ENCODE measurements around the gene RAB3GAP2. TPM values are rescaled to one million over a fixed set of nuclear protein-coding genes. Genes with fewer than 3 reads are reported as not detected.
"Not testable (repeated sequence)": the region's sequence is repeated elsewhere in the genome, so short reads cannot be mapped to it uniquely, and the experiment has no call there.

The RAB3GAP2 gene
- total RNA-seq, 1 donor from 2014 or later, result 51.2 TPM

DNA sequence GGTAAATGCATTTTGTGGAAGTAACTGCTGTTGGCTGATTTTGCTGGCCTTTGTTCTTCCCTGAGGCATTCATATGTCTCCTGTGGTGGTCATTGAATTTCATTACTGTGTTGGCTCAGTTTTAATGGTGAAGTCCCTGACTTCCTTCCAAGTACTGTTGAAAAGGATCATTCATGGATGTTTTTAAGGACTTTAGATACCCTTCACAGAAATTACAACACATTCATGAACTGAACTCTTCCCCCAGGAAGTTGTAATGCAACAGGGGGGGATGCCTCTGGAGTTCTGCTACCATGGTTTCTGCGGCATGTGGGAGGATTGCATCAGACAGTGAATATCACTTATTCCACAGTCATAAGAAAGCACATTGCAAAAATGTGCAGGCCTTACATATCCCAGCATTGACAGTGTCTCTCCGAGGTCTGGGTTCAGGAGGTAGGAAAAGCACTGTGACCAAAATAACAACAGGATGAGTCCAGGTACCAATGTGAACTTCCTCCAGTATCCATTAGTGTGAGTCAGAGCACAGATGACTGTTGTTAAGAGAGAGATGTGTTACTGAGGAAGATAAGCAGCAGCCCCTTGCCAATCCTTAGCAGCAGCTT is 2.1 kb upstream of the RAB3GAP2 start:
- H3K36me3 Mint-ChIP-seq, result no peaks in the 10 kb centered on the region
- TF ChIP-seq, protein P1, sequence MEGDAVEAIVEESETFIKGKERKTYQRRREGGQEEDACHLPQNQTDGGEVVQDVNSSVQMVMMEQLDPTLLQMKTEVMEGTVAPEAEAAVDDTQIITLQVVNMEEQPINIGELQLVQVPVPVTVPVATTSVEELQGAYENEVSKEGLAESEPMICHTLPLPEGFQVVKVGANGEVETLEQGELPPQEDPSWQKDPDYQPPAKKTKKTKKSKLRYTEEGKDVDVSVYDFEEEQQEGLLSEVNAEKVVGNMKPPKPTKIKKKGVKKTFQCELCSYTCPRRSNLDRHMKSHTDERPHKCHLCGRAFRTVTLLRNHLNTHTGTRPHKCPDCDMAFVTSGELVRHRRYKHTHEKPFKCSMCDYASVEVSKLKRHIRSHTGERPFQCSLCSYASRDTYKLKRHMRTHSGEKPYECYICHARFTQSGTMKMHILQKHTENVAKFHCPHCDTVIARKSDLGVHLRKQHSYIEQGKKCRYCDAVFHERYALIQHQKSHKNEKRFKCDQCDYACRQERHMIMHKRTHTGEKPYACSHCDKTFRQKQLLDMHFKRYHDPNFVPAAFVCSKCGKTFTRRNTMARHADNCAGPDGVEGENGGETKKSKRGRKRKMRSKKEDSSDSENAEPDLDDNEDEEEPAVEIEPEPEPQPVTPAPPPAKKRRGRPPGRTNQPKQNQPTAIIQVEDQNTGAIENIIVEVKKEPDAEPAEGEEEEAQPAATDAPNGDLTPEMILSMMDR (conservative IDR thresholded peaks at IDR 0.05), result no peak
- H3K9me3 Mint-ChIP-seq, result no peaks in the 10 kb centered on the region
- H3K4me1 Mint-ChIP-seq (ENCODE audit: unreplicated experiment), result no peaks in the 10 kb centered on the region
- peaks cover 25% of the 10 kb centered on the region for H3K27me3 Mint-ChIP-seq
- H3K4me3 Mint-ChIP-seq, result no peak overlapping the region
- no peak overlapping the region for H3K27ac Mint-ChIP-seq
- no peak for DNase-seq (ENCODE audit: extremely low spot score, unreplicated experiment)

GRCh38 chr1:220272841-220273090 is 513 bp upstream of the RAB3GAP2 start:
- Mint-ChIP-seq H3K27me3 (peaks cover 19% of the 10 kb centered on the region), H3K36me3 (peaks cover 9% of the 10 kb centered on the region), H3K4me1 (ENCODE audit: unreplicated experiment) (no peaks in the 10 kb centered on the region), H3K27ac (no peak overlapping the region), H3K9me3 (no peaks in the 10 kb centered on the region), H3K4me3 (no peak overlapping the region)
- no peak for DNase-seq (ENCODE audit: extremely low spot score, unreplicated experiment)
- TF ChIP-seq, protein P1 (conservative IDR thresholded peaks at IDR 0.05), result no peak

DNA sequence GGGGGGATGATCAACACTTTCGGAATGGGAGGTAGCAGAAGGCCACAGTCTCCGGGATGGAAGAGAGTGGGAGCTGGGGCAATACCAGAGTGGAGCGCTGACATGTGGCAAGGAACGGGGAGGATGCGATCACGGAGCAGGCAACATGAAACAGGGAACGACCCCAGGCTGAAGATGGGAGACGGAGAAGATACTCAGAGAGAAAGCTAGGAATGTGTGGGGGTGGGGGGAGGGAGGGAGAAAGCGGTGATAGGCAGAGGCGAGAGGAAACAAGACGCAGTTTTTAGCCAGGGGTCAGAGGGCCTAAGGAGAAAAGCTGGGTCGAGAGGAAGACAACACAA is 577 bp downstream of the RAB3GAP2 start:
- TF ChIP-seq, protein P1 (conservative IDR thresholded peaks at IDR 0.05), result no peak
- Mint-ChIP-seq H3K4me3 (no peak overlapping the region), H3K27ac (no peak overlapping the region), H3K36me3 (peaks cover 19% of the 10 kb centered on the region), H3K4me1 (ENCODE audit: unreplicated experiment) (no peaks in the 10 kb centered on the region), H3K9me3 (no peaks in the 10 kb centered on the region), H3K27me3 (peaks cover 15% of the 10 kb centered on the region)
- no peak for DNase-seq (ENCODE audit: extremely low spot score, unreplicated experiment)

- Mint-ChIP-seq H3K27ac (no peak overlapping the region), H3K4me3 (peak overlapping the region; percentile 19)
These were observed 3.2 kb downstream of the RAB3GAP2 start for GRCh38 chr1:220269036-220269435.

GRCh38 chr1:220267630-220268029 is 4.6 kb downstream of the RAB3GAP2 start:
- TF ChIP-seq, protein P1 (conservative IDR thresholded peaks at IDR 0.05), result no peak
- H3K27me3 Mint-ChIP-seq, result no peaks in the 10 kb centered on the region
- H3K9me3 Mint-ChIP-seq, result no peaks in the 10 kb centered on the region
- no peaks in the 10 kb centered on the region for H3K4me1 Mint-ChIP-seq (ENCODE audit: unreplicated experiment)
- no peak overlapping the region for H3K4me3 Mint-ChIP-seq
- no peak for DNase-seq (ENCODE audit: extremely low spot score, unreplicated experiment)
- H3K36me3 Mint-ChIP-seq, result peaks cover 38% of the 10 kb centered on the region
- no peak overlapping the region for H3K27ac Mint-ChIP-seq

More at GRCh38 chr1:220269036-220269435, 3.2 kb downstream of the RAB3GAP2 start:
- no peak for DNase-seq (ENCODE audit: extremely low spot score, unreplicated experiment)
- Mint-ChIP-seq H3K36me3 (peaks cover 29% of the 10 kb centered on the region), H3K9me3 (no peaks in the 10 kb centered on the region), H3K27me3 (no peaks in the 10 kb centered on the region), H3K4me1 (ENCODE audit: unreplicated experiment) (no peaks in the 10 kb centered on the region)
- TF ChIP-seq, protein P1 (conservative IDR thresholded peaks at IDR 0.05), result no peak

GRCh38 chr1:220260228-220260627 is 12.0 kb downstream of the RAB3GAP2 start:
- peaks cover 43% of the 10 kb centered on the region for H3K36me3 Mint-ChIP-seq
- not testable (repeated sequence) for H3K27ac Mint-ChIP-seq; H3K4me1 Mint-ChIP-seq (ENCODE audit: unreplicated experiment); DNase-seq (ENCODE audit: extremely low spot score, unreplicated experiment); H3K27me3 Mint-ChIP-seq; H3K4me3 Mint-ChIP-seq
- H3K9me3 Mint-ChIP-seq, result peaks cover 14% of the 10 kb centered on the region

GRCh38 chr1:220259756-220260155 is 12.5 kb downstream of the RAB3GAP2 start:
- peaks cover 14% of the 10 kb centered on the region for H3K9me3 Mint-ChIP-seq
- H3K27me3 Mint-ChIP-seq; H3K27ac Mint-ChIP-seq; H3K4me3 Mint-ChIP-seq; H3K4me1 Mint-ChIP-seq (ENCODE audit: unreplicated experiment); DNase-seq (ENCODE audit: extremely low spot score, unreplicated experiment): not testable (repeated sequence)
- peaks cover 43% of the 10 kb centered on the region for H3K36me3 Mint-ChIP-seq

DNA sequence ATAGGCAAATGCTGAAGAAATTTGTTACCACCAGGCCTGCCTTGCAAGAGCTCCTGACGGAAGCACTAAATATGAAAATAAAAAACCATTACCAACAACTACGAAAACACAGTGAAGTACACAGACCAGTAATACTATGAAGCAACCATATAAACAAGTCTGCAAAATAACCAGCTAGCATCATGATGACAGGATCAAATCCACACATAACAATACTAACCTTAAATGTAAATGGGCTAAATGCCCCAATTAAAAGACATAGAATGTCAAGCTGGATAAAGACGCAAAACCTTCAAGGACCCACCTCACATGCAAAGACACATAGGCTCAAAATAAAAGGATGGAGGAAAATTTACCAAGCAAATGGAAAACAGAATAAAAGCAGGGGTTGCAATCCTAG is 16.1 kb downstream of the RAB3GAP2 start:
- H3K4me3 Mint-ChIP-seq; H3K27ac Mint-ChIP-seq; DNase-seq (ENCODE audit: extremely low spot score, unreplicated experiment); H3K27me3 Mint-ChIP-seq; H3K4me1 Mint-ChIP-seq (ENCODE audit: unreplicated experiment): not testable (repeated sequence)
- Mint-ChIP-seq H3K9me3 (peaks cover 15% of the 10 kb centered on the region), H3K36me3 (peaks cover 46% of the 10 kb centered on the region)
